Nephron progenitor cell (in vitro differentiated cells): ENCODE results near the gene OSTM1.

Experiments used
- DNase-seq: peaks from one replicate; pipeline ENCODE4 v3.0.0; 2021
- H3K27ac Mint-ChIP-seq: 2 replicates; pipeline ENCODE4 v1.8.0; 2021; ENCODE audit warnings: mild to moderate bottlenecking, moderate library complexity, mixed read lengths
- H3K27me3 Mint-ChIP-seq: 2 replicates; pipeline ENCODE4 v1.8.0; 2021; ENCODE audit warnings: mild to moderate bottlenecking, low read depth, mixed read lengths; ENCODE audit not compliant: poor library complexity
- H3K36me3 Mint-ChIP-seq: 2 replicates; pipeline ENCODE4 v1.8.0; 2021; ENCODE audit warnings: low read depth, mixed read lengths
- H3K4me1 Mint-ChIP-seq: 2 replicates; pipeline ENCODE4 v1.8.0; 2021; ENCODE audit warnings: mixed read lengths
- H3K4me3 Mint-ChIP-seq: 2 replicates; pipeline ENCODE4 v1.8.0; 2021; ENCODE audit warnings: mild to moderate bottlenecking, moderate library complexity, mixed read lengths
- H3K9me3 Mint-ChIP-seq: 2 replicates; pipeline ENCODE4 v1.8.0; 2021; ENCODE audit warnings: mild to moderate bottlenecking, moderate library complexity, mixed read lengths
- CTCF ChIP-seq: fragments of 200-600 bp; sonication (generic); IDR thresholded peaks from 2 replicates; pipeline ENCODE4 v1.5.0; 2021; ENCODE audit warnings: antibody characterized with exemption

The OSTM1 gene

GRCh38 chr6:108119769-108120141 lies 45.2 kb upstream of the OSTM1 start:
- H3K36me3 Mint-ChIP-seq, result no peaks in the 10 kb centered on the region
- H3K27me3 Mint-ChIP-seq, result peaks cover 100% of the 10 kb centered on the region
- no peak for TF ChIP-seq CTCF
- DNase-seq, result peak; percentile 42
- H3K4me3 Mint-ChIP-seq, result peak overlapping the region; percentile 52
- H3K27ac Mint-ChIP-seq, result no peak overlapping the region
- peaks cover 4% of the 10 kb centered on the region for H3K9me3 Mint-ChIP-seq
- peaks cover 39% of the 10 kb centered on the region for H3K4me1 Mint-ChIP-seq

DNA sequence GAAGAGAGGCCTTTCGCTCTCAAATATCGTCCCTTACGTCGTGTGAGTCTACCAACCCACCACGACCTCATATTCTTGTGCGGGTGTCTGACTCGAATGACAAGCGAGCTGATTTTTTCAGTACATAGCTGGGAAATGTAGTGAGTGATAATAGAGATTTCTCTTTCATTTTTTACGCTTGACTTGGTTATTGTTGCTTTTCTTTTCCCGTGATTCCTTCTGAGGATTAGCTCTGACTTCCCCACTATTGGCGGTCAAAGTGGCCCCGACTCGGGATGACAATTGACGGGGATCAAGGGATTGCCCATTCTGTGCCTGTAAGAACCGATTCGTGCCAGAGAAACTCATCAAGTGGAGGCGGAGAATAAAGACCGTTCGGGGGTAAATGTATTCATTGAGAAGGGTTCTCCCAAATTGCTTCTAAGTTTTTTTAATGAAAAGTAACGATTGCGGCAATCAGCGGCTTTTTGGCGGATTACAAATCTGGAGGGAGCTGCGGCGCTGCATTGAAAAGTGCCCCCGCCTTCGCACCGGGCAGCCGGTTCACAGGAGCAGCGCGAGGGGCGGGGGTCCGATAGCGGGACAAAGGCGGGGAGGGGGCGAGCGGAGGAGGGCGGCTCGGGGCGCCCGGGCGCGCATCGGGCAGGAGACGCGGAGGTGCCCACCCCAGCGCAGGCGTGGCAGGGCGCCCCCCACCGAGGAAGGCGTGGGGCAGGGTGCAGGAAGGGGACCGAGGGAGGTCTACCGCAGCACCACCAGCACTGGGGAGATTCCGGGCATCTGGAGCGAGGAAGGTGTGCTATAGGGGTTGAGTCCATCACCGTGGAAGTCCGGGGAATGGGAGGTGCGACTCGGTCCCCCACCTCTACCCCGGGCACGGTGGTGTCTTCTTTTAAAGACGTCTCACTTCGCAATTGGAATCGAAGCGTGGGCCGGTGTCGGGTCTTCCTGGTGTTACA lies 44.5 kb upstream of the OSTM1 start:
- peak; percentile 47 for DNase-seq
- H3K27ac Mint-ChIP-seq, result no peak overlapping the region
- H3K27me3 Mint-ChIP-seq, result peaks cover 100% of the 10 kb centered on the region
- H3K4me1 Mint-ChIP-seq, result peaks cover 43% of the 10 kb centered on the region
- TF ChIP-seq CTCF, result no peak
- peak overlapping the region; percentile 70 for H3K4me3 Mint-ChIP-seq
- H3K36me3 Mint-ChIP-seq, result no peaks in the 10 kb centered on the region
- H3K9me3 Mint-ChIP-seq, result no peaks in the 10 kb centered on the region

GRCh38 chr6:108118359-108118724 lies 43.8 kb upstream of the OSTM1 start:
- no peaks in the 10 kb centered on the region for H3K36me3 Mint-ChIP-seq
- peaks cover 100% of the 10 kb centered on the region for H3K27me3 Mint-ChIP-seq
- no peak overlapping the region for H3K4me3 Mint-ChIP-seq
- DNase-seq, result peak; percentile 18
- H3K27ac Mint-ChIP-seq, result no peak overlapping the region
- no peaks in the 10 kb centered on the region for H3K9me3 Mint-ChIP-seq
- peaks cover 36% of the 10 kb centered on the region for H3K4me1 Mint-ChIP-seq
- no peak for TF ChIP-seq CTCF

DNA sequence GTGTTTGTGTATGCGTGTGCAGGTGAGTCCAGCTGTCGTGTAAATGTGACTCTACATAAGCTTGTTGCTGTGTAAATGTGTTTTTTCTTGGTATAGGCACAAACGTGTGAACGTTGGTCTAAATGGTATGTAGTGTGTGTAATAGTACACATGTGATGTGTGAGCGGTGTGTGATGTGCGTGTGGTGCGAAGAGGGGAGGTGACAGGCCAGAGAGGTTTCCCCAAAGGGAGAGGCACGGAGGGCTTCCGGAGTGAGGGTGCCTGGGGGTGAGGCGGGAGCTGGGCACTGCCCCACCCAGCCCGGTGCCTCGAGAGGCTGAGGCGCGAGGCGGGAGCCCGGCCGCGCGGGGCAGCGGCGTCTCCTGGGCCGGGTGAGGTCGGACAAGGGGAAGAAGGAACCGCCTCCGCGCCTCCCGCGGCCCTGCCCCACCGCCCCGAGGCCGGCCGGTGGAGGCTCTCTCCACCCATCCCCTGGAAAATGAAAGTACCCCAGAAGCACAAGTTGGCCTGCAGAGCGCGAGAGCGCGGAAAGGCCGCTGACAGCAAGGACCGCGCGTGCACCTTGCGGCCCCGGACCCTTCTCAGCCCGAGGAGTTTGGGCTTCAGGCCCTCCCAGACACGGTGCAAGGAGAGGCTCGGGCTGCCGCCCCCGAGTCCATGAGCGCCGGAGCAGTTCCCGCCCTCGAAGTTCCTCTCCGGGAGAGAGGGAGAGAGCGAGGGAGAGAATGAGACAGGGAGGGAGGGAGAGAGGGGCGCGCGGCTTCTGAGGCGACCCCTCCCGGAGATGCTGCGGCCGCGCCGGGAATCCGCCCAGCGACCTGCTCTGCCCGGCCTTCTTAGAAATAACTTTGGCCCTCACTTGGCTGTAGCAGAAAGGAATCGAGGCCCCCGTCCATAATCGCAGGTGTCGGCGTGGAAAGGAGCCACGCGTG lies 43.2 kb upstream of the OSTM1 start:
- no peak for TF ChIP-seq CTCF
- H3K27ac Mint-ChIP-seq, result no peak overlapping the region
- DNase-seq, result peak; percentile 38
- peaks cover 100% of the 10 kb centered on the region for H3K27me3 Mint-ChIP-seq
- peaks cover 34% of the 10 kb centered on the region for H3K4me1 Mint-ChIP-seq
- no peaks in the 10 kb centered on the region for H3K9me3 Mint-ChIP-seq
- H3K4me3 Mint-ChIP-seq, result peak overlapping the region; percentile 74
- no peaks in the 10 kb centered on the region for H3K36me3 Mint-ChIP-seq

- Mint-ChIP-seq H3K4me3 (peak overlapping the region; percentile 74), H3K9me3 (no peaks in the 10 kb centered on the region), H3K27me3 (peaks cover 100% of the 10 kb centered on the region), H3K27ac (no peak overlapping the region), H3K36me3 (no peaks in the 10 kb centered on the region), H3K4me1 (peaks cover 34% of the 10 kb centered on the region)
- no peak for TF ChIP-seq CTCF
- peak; percentile 12 for DNase-seq
Measured at GRCh38 chr6:108116546-108117426, 42.2 kb upstream of the OSTM1 start.
